SW480 (cell line): Measurements from ENCODE around the gene SHFL.

Experiments
- DNase-seq: peaks from one replicate; pipeline ENCODE4 v3.0.0-alpha.2; 2016; ENCODE audit warnings: low spot score

Gene SHFL

GRCh38 chr19:10085641-10086590 is at the start of gene SHFL:
Gene SHFL, plus strand, starts transcription at chr19:10086317. Its CDS starts 111 bp downstream, at chr19:10086428.
- DNase-seq: peak; percentile 58

DNA sequence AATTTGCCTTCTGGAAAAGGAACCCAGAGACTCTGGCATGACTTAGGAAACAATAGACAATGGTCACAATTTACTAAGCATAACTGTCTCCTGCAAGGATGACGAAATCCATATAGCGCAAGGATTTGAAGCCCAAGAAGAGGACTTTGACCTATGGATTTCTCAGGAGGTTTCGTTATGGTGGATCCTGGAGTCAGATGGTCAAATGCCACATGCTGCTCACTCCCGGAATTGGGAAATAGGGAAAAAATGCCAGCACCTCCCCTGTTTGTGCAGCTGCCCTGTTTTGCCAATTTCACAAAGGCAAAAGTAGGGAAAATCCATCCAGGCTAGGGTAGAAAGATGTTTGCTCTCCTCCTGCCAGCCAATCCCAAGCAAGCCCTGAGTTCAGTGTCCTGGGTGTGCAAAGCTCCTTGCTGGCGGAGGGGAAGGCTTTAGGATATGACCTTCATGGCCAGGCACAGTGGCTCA is 49.5 kb upstream of the SHFL start:
- DNase-seq: no peak

DNA sequence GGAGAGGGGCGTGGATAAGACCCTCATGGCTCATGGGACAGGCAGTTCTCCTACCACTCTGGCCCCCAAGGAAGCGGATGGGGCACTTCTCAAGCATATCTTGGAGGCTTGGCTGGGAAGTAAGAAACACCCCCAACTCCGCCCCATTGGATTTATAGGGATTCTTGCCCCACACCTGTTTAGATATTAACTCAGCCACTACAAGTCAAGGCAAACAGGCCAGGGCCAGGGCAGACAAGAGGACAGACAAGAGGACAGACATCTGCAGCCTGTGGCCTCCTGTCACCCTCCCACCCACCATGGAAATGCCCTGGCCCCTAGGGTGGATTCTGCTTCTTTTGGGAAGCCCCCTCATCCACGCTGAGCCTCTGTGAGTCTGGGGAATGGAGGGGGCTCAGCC is 48.8 kb upstream of the SHFL start:
- DNase-seq: no peak

DNA sequence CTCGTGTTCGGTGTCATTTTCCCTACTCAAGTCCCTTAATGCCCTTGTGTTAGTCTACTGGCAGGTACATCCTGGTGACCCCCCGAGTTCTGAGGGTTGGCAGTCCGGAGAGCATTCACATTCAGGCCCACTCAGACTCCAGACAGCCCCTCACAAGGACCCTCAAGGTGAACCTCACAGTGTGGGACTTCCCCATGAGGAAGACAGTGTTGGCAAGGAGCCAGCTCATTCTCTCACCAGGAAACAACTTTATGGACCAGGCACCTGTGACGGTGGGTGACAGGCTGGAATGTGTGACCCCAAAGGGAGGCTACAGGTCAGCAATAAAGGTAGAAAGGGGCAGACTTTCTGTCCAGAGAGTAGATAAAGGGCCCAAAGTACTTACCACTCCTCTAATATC is 48.3 kb upstream of the SHFL start:
- DNase-seq: no peak

DNA sequence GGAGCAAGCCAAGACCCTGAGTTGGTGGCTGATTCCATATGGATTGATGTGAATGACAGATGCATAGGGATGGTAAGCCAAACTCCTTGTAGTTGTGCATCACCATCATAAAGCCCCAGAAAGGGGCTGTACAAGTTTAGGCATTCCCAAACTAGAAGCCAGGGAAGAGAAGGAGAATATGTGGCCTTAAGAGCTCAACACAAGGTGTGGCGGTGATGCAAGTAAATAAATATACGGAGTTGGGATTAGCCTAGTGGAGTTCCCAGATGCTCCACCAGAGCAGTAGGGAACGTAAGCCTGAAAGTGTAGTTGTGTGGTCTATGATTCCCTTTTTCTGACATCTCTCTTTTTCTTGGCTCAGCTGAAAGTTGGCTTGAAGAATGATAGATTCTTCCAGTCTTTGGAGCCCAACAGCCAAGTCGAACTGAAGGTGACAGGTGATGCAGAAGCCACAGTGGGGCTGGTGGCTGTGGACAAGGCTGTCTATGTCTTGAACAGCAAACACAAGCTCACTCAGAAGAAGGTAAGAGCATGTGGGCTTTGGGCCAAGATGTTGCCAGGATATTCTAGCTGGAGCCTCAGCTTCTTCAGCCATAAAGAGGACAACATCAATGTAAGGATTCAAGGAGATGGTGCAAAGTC is 42.7 kb upstream of the SHFL start:
- no peak for DNase-seq

GRCh38 chr19:10044390-10044789 is 41.7 kb upstream of the SHFL start:
- peak; percentile 58 for DNase-seq

DNA sequence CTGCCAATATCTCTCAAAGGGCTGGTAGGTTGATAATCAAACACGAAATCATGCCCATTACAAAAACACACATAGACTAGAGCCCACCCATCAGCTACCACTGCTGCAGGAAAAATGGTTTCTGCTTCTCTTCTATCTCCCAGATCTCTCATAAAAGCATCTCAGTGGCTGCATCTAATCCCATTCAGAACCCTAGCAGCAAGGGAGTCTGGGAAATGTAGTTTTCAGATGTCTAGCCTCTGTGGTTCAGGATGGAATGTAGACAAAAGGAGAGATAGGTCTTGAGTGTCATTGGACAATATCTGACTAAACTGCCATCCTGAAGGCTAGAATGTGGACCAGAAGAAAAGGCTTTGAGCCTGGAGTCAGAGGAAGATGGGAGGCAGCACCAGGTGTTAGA is 40.7 kb upstream of the SHFL start:
- DNase-seq: peak; percentile 35

DNA sequence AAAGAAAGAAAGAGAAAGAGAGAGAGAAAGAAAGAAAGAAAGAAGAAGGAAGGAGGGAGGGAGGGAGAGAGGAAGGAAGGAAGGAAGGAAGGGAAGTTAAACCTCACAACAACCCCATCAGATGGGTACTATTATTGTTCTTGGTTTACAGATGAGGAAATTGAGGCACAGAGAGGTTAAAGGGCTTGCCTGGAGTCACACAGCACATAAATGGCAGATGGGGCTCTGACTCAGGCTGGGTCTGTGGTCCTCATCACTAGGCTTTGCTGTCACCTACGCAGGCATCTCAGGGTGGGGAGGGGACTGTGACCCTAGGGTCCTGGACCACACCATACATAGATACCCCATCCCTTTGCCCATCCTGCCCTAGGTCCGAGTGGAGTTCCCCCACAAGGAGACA is 36.5 kb upstream of the SHFL start:
- no peak for DNase-seq

GRCh38 chr19:10052602-10053360 is 33.3 kb upstream of the SHFL start:
- peak; percentile 87 for DNase-seq

DNA sequence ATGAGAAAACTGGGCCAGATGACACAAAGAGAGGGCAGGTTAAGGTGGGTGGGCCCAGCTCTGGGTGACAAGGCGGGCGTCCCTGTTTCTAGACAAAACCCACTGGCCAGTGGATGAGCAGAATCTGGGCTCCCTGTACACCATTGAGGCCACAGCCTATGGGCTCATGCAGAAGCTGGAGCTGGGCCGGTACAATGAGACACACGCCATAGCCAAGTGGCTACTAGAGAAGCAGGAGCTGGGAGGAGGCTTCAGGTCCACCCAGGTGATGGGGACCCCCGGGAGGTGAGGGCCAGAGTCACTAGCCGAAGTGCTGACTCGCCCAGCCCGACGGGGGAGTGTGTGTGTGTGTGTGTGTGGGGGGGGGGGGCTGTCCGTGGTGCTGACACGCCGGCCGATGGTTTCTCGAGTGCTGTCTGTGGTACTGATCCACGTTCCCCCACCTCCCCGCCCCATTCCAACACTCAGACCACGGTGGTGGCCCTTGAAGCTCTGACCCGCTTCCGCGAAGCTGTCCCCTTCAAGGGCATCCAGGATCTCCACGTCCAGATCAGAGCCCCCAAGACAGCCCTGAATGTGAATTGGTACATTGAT is 24.3 kb upstream of the SHFL start:
- DNase-seq: no peak

GRCh38 chr19:10068205-10068604 is 17.9 kb upstream of the SHFL start:
- no peak for DNase-seq

- no peak for DNase-seq
Measured at GRCh38 chr19:10069046-10069445, 17.1 kb upstream of the SHFL start.

GRCh38 chr19:10070730-10071446 is 15.2 kb upstream of the SHFL start:
- DNase-seq: no peak

DNA sequence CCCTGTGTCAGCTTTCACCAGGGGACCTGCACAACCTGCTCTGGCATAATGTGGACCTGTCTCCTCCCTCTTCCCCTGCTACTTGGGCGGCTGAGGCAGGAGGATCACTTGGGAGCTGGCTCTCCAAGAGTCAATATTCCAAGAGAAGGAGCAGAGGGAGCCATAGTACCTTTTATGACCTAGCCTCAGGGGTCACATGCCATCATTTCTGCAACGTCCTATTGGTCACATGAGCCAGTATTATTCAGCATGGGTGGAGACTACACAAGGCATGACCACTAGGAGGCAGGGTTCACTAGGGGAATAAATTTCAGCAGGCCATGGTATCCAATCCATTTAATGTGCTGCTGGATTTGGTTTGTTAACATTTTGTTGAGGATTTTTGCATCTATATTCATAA is 12.0 kb upstream of the SHFL start:
- peak; percentile 52 for DNase-seq

DNA sequence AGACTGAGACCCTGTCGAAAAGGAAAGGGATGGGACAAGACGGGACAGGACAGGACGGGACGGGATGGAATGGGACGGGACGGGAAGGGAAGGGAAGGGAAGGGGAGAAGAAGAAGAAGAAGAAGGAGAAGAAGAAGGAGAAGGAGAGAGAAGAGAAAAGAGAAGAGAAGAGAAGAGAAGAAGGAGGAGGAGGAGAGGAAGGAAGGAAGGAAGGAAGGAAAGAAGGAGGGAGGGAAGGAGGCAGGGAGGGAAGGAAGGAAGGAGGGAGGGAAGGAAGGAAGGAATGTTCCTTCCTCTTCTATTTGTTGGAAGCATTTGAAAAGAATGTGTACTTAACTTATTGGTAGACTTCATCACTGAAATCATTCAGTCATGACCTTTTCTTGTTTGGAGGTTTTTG is 9.6 kb upstream of the SHFL start:
- DNase-seq: no peak

GRCh38 chr19:10078329-10078728 is 7.8 kb upstream of the SHFL start:
- DNase-seq: no peak

DNA sequence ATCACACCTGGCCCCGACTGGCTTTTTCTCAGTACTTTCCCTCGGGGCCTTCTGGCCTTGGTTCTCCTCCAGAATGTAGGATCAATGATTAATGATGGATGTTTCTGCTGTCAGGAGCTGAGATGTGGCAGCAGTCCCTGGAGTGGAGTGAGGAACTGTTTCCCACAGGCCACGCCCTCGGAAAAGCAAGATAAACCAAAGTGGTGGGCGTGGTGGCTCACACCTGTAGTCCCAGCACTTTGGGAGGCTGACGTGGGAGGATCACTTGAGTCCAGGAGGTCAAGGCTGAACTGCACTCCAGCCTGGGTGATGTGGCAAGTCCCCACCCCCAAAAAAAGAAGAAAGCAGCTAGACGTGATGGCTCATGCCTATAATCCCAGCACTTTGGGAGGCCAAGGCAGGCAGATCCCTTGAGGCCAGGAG is 7.1 kb upstream of the SHFL start:
- no peak for DNase-seq

GRCh38 chr19:10083911-10084310 is 2.2 kb upstream of the SHFL start:
- no peak for DNase-seq

DNA sequence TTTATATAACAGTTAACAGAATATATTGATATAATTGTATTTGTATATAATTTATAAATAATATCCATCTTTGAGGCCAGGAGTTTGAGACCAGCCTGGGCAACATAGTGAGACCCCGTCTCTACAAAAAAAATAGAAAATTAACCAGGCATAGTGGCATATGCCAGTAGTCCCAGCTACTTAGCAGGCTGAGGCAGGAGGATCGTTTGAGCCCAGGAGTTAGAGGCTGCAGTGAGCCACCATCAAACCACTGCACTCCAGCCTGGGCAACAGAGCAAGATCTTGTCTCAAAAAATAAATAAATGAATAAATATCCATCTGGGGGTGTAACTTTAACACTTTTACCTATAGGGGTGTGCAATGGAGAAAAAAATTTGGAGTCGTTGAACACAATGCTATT is 1.3 kb upstream of the SHFL start:
- DNase-seq: no peak

DNA sequence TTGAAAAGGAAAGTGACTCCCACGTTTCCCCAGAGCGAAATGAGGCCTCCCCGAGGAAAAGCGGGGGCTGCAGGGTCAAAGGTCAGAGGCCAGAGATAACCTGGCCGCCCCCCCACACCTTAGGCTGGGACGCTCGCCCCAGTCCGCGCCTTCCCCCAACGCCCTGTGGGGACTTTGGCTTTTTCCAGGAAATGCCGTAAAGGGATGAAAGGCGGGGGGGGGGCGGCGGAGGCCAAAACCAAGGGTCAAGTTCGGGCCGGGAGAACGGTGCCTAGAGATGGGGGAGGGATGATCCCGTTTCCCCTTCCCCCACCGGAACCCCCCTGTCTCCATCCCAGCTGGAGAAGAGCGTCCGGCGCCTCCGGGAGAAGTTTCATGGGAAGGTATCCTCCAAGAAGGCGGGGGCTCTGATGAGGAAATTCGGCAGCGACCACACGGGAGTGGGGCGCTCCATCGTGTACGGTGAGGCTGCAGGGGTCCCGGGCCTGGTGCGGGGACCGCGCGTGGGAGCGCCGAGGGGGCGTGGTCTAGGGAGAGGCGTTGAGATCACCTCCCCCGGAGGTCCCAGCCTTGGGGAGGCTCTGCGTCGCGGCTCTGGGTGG is 575 bp downstream of the SHFL start:
- no peak for DNase-seq
